Breast epithelium (tissue), 3 donors: ENCODE measurements around the gene MRPS17.

Source experiments
- POLR2A ChIP-seq: fragments of 450-650 bp; IDR thresholded peaks from one replicate; pipeline ENCODE4 v1.6.1; 2016; ENCODE audit warnings: antibody characterized with exemption, mild to moderate bottlenecking, moderate library complexity
- POLR2AphosphoS5 ChIP-seq, 3 donors: sonication (generic); formaldehyde crosslinking; IDR thresholded peaks; one replicate each; pipeline ENCODE4 v1.6.1; 2017; ENCODE audit warnings: antibody characterized with exemption in 3 of 3
- TF ChIP-seq, protein P1 (sequence below), 3 donors: fragments of 450-650 bp; IDR thresholded peaks; one replicate each; pipeline ENCODE4 v1.5.1; 2016 to 2017; ENCODE audit warnings: antibody characterized with exemption in 3 of 3, mild to moderate bottlenecking in 3 of 3, moderate library complexity in 3 of 3

DNA sequence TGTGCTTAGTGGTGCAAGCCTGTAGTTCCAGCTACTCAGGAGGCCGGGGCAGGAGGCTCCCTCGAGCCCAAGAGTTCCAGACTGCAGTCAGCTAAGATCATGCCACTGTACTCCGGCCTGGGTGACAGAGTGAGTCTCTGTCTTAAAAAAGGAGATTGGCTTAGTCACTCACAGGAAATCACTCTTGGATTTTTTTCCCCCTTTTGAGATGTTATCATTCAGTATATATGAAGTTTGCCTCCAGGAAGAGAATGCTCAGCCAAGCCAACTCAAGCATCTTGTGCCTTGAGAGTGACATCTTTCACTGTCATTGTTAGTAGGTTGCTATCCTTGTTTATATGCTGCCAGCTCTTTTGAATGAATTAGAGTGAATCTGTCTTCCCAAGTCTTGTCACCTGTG is 40.7 kb downstream of the MRPS17 start:
- TF ChIP-seq POLR2A (no peak), POLR2AphosphoS5 (IDR thresholded peaks at IDR 0.05) (no peak)
- TF ChIP-seq, protein P1, sequence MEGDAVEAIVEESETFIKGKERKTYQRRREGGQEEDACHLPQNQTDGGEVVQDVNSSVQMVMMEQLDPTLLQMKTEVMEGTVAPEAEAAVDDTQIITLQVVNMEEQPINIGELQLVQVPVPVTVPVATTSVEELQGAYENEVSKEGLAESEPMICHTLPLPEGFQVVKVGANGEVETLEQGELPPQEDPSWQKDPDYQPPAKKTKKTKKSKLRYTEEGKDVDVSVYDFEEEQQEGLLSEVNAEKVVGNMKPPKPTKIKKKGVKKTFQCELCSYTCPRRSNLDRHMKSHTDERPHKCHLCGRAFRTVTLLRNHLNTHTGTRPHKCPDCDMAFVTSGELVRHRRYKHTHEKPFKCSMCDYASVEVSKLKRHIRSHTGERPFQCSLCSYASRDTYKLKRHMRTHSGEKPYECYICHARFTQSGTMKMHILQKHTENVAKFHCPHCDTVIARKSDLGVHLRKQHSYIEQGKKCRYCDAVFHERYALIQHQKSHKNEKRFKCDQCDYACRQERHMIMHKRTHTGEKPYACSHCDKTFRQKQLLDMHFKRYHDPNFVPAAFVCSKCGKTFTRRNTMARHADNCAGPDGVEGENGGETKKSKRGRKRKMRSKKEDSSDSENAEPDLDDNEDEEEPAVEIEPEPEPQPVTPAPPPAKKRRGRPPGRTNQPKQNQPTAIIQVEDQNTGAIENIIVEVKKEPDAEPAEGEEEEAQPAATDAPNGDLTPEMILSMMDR (IDR thresholded peaks at IDR 0.05), result no peak
